ENCODE data around the gene ARL2BP. TPM values are rescaled to one million over a fixed set of nuclear protein-coding genes. Genes with fewer than 3 reads are reported as not detected.

ARL2BP gene
- total and polyA plus RNA-seq, 2 of the 13 experiments (the other 11 are each of a cell fraction or from before 2014, with no cell fraction given), result 64.3 to 67.6 TPM

DNA sequence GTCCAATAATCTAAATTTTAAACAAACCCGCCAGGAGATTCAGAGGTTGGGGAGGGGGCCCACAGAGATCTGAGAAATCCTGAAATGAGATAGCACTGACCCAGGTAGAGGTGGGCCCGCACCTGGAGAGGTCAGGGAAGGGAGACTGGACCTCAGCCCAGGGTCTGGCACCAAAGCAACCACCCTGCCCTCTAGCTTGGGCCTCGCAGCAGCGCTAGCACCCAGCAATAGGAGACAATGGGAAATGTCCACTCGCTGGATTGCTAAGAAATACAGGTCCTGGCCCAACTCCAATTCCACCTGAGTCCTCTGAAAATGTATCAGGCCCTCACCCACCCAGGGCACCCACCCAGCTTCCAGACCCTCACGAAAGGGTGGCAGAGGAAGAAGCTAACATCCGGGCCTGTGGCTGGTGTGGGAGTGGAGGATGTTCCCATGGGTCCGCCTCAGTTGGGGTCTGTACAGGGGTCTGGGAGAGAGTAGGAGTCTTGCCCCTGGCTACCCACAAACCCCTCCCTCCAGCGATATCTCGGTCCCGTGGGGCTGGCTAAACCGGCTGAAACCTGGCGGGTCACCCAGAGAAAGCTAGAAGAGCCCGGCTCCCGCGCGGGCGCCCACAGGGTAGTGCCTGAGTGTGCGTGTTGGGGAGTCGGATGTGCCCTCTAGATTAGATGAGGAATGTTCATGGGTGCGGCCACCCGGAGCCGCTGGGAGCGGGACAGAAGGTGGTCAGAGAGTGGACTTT lies 38.3 kb downstream of the ARL2BP start (continued):
- TF ChIP-seq, protein P1, sequence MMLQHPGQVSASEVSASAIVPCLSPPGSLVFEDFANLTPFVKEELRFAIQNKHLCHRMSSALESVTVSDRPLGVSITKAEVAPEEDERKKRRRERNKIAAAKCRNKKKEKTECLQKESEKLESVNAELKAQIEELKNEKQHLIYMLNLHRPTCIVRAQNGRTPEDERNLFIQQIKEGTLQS (CRISPR knock-in tag; IDR thresholded peaks at IDR 0.05), result no peak
- TF ChIP-seq ZNF264 (CRISPR knock-in tag; IDR thresholded peaks at IDR 0.05) (no peak; the same call in 1 of the 2 replicates), HCFC1 (IDR thresholded peaks at IDR 0.05; ENCODE audit: low read depth, low read length) (no peak), KMT2B (CRISPR knock-in tag; IDR thresholded peaks at IDR 0.05) (no peak), MEIS1 (CRISPR knock-in tag; IDR thresholded peaks at IDR 0.05; ENCODE audit: borderline replicate concordance) (no peak), ZNF441 (CRISPR knock-in tag; IDR thresholded peaks at IDR 0.05; ENCODE audit: borderline replicate concordance) (no peak), PHF8 (CRISPR knock-in tag; IDR thresholded peaks at IDR 0.05) (0 out of 2 replicates have a peak, but pooled peaks have one; percentile 36), GPN1 (CRISPR knock-in tag; IDR thresholded peaks at IDR 0.05; ENCODE audit: borderline replicate concordance) (no peak), ZNF773 (CRISPR knock-in tag; IDR thresholded peaks at IDR 0.05; ENCODE audit: borderline replicate concordance) (no peak), SRSF4 (IDR thresholded peaks at IDR 0.05; ENCODE audit: low read depth, low read length, poor library complexity, severe bottlenecking) (no peak), ARID2 (CRISPR knock-in tag; IDR thresholded peaks at IDR 0.05; ENCODE audit: borderline replicate concordance) (peak; percentile 52; the same call in 1 of the 2 replicates), YEATS2 (CRISPR knock-in tag; IDR thresholded peaks at IDR 0.05; ENCODE audit: borderline replicate concordance) (no peak), ZMYM4 (CRISPR knock-in tag; IDR thresholded peaks at IDR 0.05) (no peak), PRPF4 (IDR thresholded peaks at IDR 0.05; ENCODE audit: low read depth, low read length, poor library complexity, severe bottlenecking) (no peak), ATF7 (IDR thresholded peaks at IDR 0.05) (no peak), ATF7 (CRISPR knock-in tag; IDR thresholded peaks at IDR 0.05) (no peak), ISX (CRISPR knock-in tag; conservative IDR thresholded peaks at IDR 0.05) (no peak), ZNF530 (CRISPR knock-in tag; IDR thresholded peaks at IDR 0.05; ENCODE audit: low read depth) (no peak), MAF1 (CRISPR knock-in tag; IDR thresholded peaks at IDR 0.05; ENCODE audit: borderline replicate concordance) (no peak)
- TF ChIP-seq, protein P2, sequence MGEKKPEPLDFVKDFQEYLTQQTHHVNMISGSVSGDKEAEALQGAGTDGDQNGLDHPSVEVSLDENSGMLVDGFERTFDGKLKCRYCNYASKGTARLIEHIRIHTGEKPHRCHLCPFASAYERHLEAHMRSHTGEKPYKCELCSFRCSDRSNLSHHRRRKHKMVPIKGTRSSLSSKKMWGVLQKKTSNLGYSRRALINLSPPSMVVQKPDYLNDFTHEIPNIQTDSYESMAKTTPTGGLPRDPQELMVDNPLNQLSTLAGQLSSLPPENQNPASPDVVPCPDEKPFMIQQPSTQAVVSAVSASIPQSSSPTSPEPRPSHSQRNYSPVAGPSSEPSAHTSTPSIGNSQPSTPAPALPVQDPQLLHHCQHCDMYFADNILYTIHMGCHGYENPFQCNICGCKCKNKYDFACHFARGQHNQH (CRISPR knock-in tag; IDR thresholded peaks at IDR 0.05), result no peak
- TF ChIP-seq, protein P3, sequence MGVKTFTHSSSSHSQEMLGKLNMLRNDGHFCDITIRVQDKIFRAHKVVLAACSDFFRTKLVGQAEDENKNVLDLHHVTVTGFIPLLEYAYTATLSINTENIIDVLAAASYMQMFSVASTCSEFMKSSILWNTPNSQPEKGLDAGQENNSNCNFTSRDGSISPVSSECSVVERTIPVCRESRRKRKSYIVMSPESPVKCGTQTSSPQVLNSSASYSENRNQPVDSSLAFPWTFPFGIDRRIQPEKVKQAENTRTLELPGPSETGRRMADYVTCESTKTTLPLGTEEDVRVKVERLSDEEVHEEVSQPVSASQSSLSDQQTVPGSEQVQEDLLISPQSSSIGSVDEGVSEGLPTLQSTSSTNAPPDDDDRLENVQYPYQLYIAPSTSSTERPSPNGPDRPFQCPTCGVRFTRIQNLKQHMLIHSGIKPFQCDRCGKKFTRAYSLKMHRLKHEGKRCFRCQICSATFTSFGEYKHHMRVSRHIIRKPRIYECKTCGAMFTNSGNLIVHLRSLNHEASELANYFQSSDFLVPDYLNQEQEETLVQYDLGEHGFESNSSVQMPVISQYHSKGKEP (CRISPR knock-in tag; IDR thresholded peaks at IDR 0.05), result no peak
- TF ChIP-seq, protein P4, sequence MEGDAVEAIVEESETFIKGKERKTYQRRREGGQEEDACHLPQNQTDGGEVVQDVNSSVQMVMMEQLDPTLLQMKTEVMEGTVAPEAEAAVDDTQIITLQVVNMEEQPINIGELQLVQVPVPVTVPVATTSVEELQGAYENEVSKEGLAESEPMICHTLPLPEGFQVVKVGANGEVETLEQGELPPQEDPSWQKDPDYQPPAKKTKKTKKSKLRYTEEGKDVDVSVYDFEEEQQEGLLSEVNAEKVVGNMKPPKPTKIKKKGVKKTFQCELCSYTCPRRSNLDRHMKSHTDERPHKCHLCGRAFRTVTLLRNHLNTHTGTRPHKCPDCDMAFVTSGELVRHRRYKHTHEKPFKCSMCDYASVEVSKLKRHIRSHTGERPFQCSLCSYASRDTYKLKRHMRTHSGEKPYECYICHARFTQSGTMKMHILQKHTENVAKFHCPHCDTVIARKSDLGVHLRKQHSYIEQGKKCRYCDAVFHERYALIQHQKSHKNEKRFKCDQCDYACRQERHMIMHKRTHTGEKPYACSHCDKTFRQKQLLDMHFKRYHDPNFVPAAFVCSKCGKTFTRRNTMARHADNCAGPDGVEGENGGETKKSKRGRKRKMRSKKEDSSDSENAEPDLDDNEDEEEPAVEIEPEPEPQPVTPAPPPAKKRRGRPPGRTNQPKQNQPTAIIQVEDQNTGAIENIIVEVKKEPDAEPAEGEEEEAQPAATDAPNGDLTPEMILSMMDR (CRISPR knock-in tag; IDR thresholded peaks at IDR 0.05), result peak; percentile 42
- TF ChIP-seq, protein P5, sequence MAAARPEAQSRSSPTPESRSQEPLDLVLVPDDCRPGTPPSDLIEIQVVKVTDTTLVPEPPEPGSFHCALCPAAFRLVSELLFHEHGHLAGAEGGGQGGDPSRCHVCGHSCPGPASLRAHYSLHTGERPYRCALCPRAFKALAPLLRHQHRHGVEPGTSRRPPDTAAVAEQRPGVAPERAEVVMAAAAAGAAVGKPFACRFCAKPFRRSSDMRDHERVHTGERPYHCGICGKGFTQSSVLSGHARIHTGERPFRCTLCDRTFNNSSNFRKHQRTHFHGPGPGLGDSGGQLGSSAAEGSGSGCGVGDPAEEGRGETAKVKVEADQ (CRISPR knock-in tag; IDR thresholded peaks at IDR 0.05; ENCODE audit: borderline replicate concordance), result no peak
